H1 (cell line): ENCODE results near the gene FBN1. TPM values are rescaled to one million over a fixed set of nuclear protein-coding genes. Genes with fewer than 3 reads are reported as not detected.

Experiments used
- CTCF ChIA-PET: fragments of 300-600 bp; sonication (Branson Sonifier 250); formaldehyde crosslinking; loops from one replicate; lab custom pipeline; 2021; ENCODE audit not compliant: partially characterized antibody; lab: Charles Lee
- POLR2A ChIA-PET: fragments of 300-600 bp; sonication (Branson Sonifier 250); formaldehyde crosslinking; loops from one replicate; lab custom pipeline; 2021; ENCODE audit warnings: inconsistent platforms; ENCODE audit not compliant: partially characterized antibody; lab: Charles Lee
- DNase-seq, 2 experiments: peaks; one replicate each; pipeline versions ENCODE4 v3.0.0 to v3.0.0-alpha.2; 2010 to 2022; ENCODE audit warnings: low spot score in 2 of 2, low read depth in 1 of 2, mixed read lengths in 1 of 2
- FAIRE-seq: peaks from 2 replicates; lab custom pipeline; 2011; peaks lifted over from hg19 to GRCh38; lab: Jason Lieb, UNC
- H2AFZ ChIP-seq: 2 replicates; pipeline ENCODE4 v1.8.1; 2012; ENCODE audit warnings: low read length, inconsistent platforms
- H2AK5ac ChIP-seq: 2 replicates; pipeline ENCODE4 v1.6.1; 2013; ENCODE audit warnings: low read depth, low read length
- H2BK120ac ChIP-seq: replicated peaks from 2 replicates; pipeline ENCODE3; 2013; ENCODE audit warnings: low read depth, low read length, inconsistent platforms
- H2BK12ac ChIP-seq: 2 replicates; pipeline ENCODE4 v1.6.1; 2013; ENCODE audit warnings: low read depth, low read length
- H2BK15ac ChIP-seq: 2 replicates; pipeline ENCODE4 v1.6.1; 2013; ENCODE audit warnings: low read length
- H2BK20ac ChIP-seq: 2 replicates; pipeline ENCODE4 v1.6.1; 2013; ENCODE audit warnings: low read length
- H2BK5ac ChIP-seq: 2 replicates; pipeline ENCODE4 v1.6.1; 2013; ENCODE audit warnings: low read depth, low read length
- H3K14ac ChIP-seq: 2 replicates; pipeline ENCODE4 v1.6.1; 2013; ENCODE audit warnings: inconsistent platforms; ENCODE audit not compliant: insufficient read length
- H3K18ac ChIP-seq: 2 replicates; pipeline ENCODE4 v1.6.1; 2013; ENCODE audit warnings: low read length; ENCODE audit errors: extremely low read depth
- H3K23ac ChIP-seq: 2 replicates; pipeline ENCODE4 v1.6.1; 2013; ENCODE audit warnings: inconsistent platforms; ENCODE audit not compliant: insufficient read length
- H3K23me2 ChIP-seq: 2 replicates; pipeline ENCODE4 v1.6.1; 2013; ENCODE audit warnings: low read depth, low read length
- H3K27ac ChIP-seq: 2 replicates; pipeline ENCODE4 v1.6.1; 2011; ENCODE audit warnings: low read depth, low read length, inconsistent platforms
- H3K27me3 ChIP-seq, 4 experiments: replicated peaks in 1 of 4; 1 replicate in 1 of 4; 2 replicates in 3 of 4; pipeline versions ENCODE4 v1.6.1 to v1.8.1; 2011 to 2013; ENCODE audit warnings: low read length in 3 of 4, mild to moderate bottlenecking in 3 of 4, inconsistent platforms in 2 of 4, mixed read lengths in 2 of 4, moderate library complexity in 1 of 4; ENCODE audit not compliant: control insufficient read depth in 3 of 4, insufficient read depth in 3 of 4; ENCODE audit errors: extremely low read depth in 1 of 4
- H3K36me3 ChIP-seq, 4 experiments: 2 replicates each; pipeline versions ENCODE4 v1.6.1 to v1.8.1; 2011 to 2013; ENCODE audit warnings: mild to moderate bottlenecking in 4 of 4, low read length in 3 of 4, moderate library complexity in 2 of 4, control low read depth in 1 of 4, inconsistent platforms in 1 of 4; ENCODE audit not compliant: insufficient read depth in 4 of 4, control insufficient read depth in 2 of 4
- H3K4ac ChIP-seq: replicated peaks from 2 replicates; pipeline ENCODE3; 2013; ENCODE audit warnings: low read length, low read depth, mixed read lengths, inconsistent platforms; ENCODE audit not compliant: insufficient read length
- H3K4me1 ChIP-seq, 4 experiments: replicated peaks in 1 of 4; 1 replicate in 1 of 4; 2 replicates in 3 of 4; pipeline versions ENCODE4 v1.6.1 to v1.8.1; 2011 to 2013; ENCODE audit warnings: low read length in 3 of 4, inconsistent platforms in 2 of 4, mixed read lengths in 1 of 4; ENCODE audit not compliant: insufficient read depth in 4 of 4, control insufficient read depth in 3 of 4
- H3K4me2 ChIP-seq, 2 experiments: 2 replicates each; pipeline versions ENCODE4 v1.6.1 to v1.8.1; 2011 to 2013; ENCODE audit warnings: low read depth in 2 of 2, low read length in 2 of 2, control low read depth in 1 of 2, inconsistent platforms in 1 of 2, mild to moderate bottlenecking in 1 of 2; ENCODE audit not compliant: insufficient read depth in 1 of 2
- H3K4me3 ChIP-seq, 4 experiments: fragments of 200-600, 300-600 bp in 1 of 4; sonication (generic), shearing (Covaris generic), sonication (Bioruptor Twin) in 1 of 4; 2 replicates each; pipeline versions ENCODE4 v1.5.1 to v1.8.1; 2011 to 2016; ENCODE audit warnings: low read length in 4 of 4, low read depth in 3 of 4, control low read depth in 2 of 4, inconsistent platforms in 2 of 4, mild to moderate bottlenecking in 2 of 4, mixed read lengths in 1 of 4, moderate library complexity in 1 of 4; ENCODE audit not compliant: insufficient read depth in 2 of 4; ENCODE audit errors: extremely low read depth in 1 of 4
- H3K56ac ChIP-seq: replicated peaks from 2 replicates; pipeline ENCODE3; 2013; ENCODE audit warnings: low read depth, mild to moderate bottlenecking, mixed read lengths, low read length, inconsistent platforms; ENCODE audit not compliant: insufficient read length
- H3K79me1 ChIP-seq: 2 replicates; pipeline ENCODE4 v1.6.1; 2013; ENCODE audit warnings: low read depth, low read length, control low read depth
- H3K79me2 ChIP-seq, 2 experiments: 2 replicates each; pipeline versions ENCODE4 v1.6.1 to v1.8.1; 2012 to 2013; ENCODE audit warnings: low read length in 2 of 2, mild to moderate bottlenecking in 2 of 2, inconsistent platforms in 1 of 2; ENCODE audit not compliant: insufficient read depth in 2 of 2, control insufficient read depth in 1 of 2
- H3K9ac ChIP-seq, 4 experiments: replicated peaks in 1 of 4; 1 replicate in 1 of 4; 2 replicates in 3 of 4; pipeline versions ENCODE4 v1.6.1 to v1.8.1; 2011 to 2013; ENCODE audit warnings: low read depth in 3 of 4, low read length in 3 of 4, control low read depth in 2 of 4, mild to moderate bottlenecking in 2 of 4, moderate library complexity in 2 of 4, inconsistent platforms in 1 of 4; ENCODE audit errors: extremely low read depth in 1 of 4
- H3K9me3 ChIP-seq, 2 experiments: 2 replicates each; pipeline versions ENCODE4 v1.6.1 to v1.8.1; 2012 to 2013; ENCODE audit warnings: mild to moderate bottlenecking in 2 of 2, moderate library complexity in 2 of 2, control low read depth in 1 of 2, inconsistent platforms in 1 of 2, low read depth in 1 of 2, low read length in 1 of 2, mixed read lengths in 1 of 2; ENCODE audit not compliant: insufficient read depth in 2 of 2
- H4K20me1 ChIP-seq, 2 experiments: replicated peaks in 1 of 2; 2 replicates each; pipeline versions ENCODE3 to v1.8.1; 2011 to 2013; ENCODE audit warnings: inconsistent platforms in 2 of 2, low read length in 2 of 2, mild to moderate bottlenecking in 1 of 2; ENCODE audit not compliant: insufficient read depth in 2 of 2, control insufficient read depth in 1 of 2
- H4K5ac ChIP-seq: 2 replicates; pipeline ENCODE4 v1.6.1; 2013; ENCODE audit warnings: low read length, low read depth, mixed read lengths, inconsistent platforms; ENCODE audit not compliant: insufficient read length
- H4K8ac ChIP-seq: 2 replicates; pipeline ENCODE4 v1.8.0; 2013; ENCODE audit warnings: mild to moderate bottlenecking, moderate library complexity, low read length, inconsistent platforms; ENCODE audit not compliant: insufficient read depth; ENCODE audit errors: extremely low read depth
- H4K91ac ChIP-seq: replicated peaks from 2 replicates; pipeline ENCODE3; 2013; ENCODE audit warnings: low read length, mixed read lengths, inconsistent platforms; ENCODE audit not compliant: insufficient read length
- KDM1A ChIP-seq: fragments of 200-600, 300-600 bp; sonication (generic); IDR thresholded peaks from 2 replicates; pipeline ENCODE4 v1.7.1; 2016; ENCODE audit warnings: mild to moderate bottlenecking, low read length, borderline replicate concordance
- MAFK ChIP-seq: IDR thresholded peaks from 2 replicates; pipeline ENCODE4 v1.6.1; 2012; ENCODE audit warnings: low read depth, mild to moderate bottlenecking, improper control_type of control experiment, low read length
- WGBS, 2 experiments: shearing (Covaris generic) in 1 of 2; methylation state at CpG; one replicate each; pipeline versions ENCODE4 v1.1.6 to v1.1.7; 2013 to 2015; ENCODE audit warnings: low lambda C conversion rate in 2 of 2, mixed read lengths in 2 of 2, inconsistent platforms in 1 of 2, low coverage in 1 of 2, missing lambda C conversion rate in 1 of 2; ENCODE audit not compliant: insufficient replicate concordance in 2 of 2, insufficient coverage in 1 of 2, insufficient read length in 1 of 2; ENCODE audit errors: extremely low coverage in 1 of 2, missing lambda C conversion rate in 1 of 2; 5-methylcytosine and 5-hydroxymethylcytosine counted together
- polyA plus RNA-seq, 7 experiments: library from polyadenylated mRNA; depleted of rRNA in 3 of 7; stranded (reverse) in 5 of 7; unstranded in 2 of 7; fragments of >200 nt in 5 of 7; fragments of 200-250 nt in 2 of 7; gene quantifications; 1 replicate in 5 of 7; 2 replicates in 1 of 7; 4 replicates in 1 of 7; pipeline versions ENCODE4 v1.2.1 to v1.2.3, GENCODE V29; 2011 to 2013; ENCODE audit warnings: missing spikeins in 2 of 7, mixed read lengths in 2 of 7
- total RNA-seq: library from RNA; stranded (reverse); fragmentation: NEBNext Ultra II Directional; extraction: Animal tissue kit (Norgen Biotek cat#: 25700); gene quantifications from 2 replicates; pipeline ENCODE4 v1.2.1, GENCODE V29; 2021

Gene FBN1
- total and polyA plus RNA-seq, 2 of the 8 experiments (the other 6 are each of a cell fraction or from before 2014, with no cell fraction given) = 3.0 to 4.0 TPM

GRCh38 chr15:48389691-48390143 lies 255.8 kb downstream of the FBN1 start:
- TF ChIP-seq MAFK = peak; percentile 65; the same call in 1 of the 2 replicates
- no peak for TF ChIP-seq KDM1A
- Histone ChIP-seq H3K4ac (no peak overlapping the region), H3K79me1 (no peaks in the 10 kb centered on the region), H3K4me3 (no peak overlapping the region), H3K18ac (no peak overlapping the region), H4K20me1 (no peaks in the 10 kb centered on the region), H2AFZ (peak overlapping the region; percentile 54; the same call in 1 of the 2 replicates), H3K79me2 (no peaks in the 10 kb centered on the region), H2BK15ac (no peak overlapping the region), H3K27me3 (no peaks in the 10 kb centered on the region), H3K14ac (no peak overlapping the region), H4K91ac (no peak overlapping the region), H3K9me3 (no peaks in the 10 kb centered on the region), H2BK5ac (no peak overlapping the region), H2BK120ac (no peak overlapping the region), H3K4me1 (no peaks in the 10 kb centered on the region), H4K5ac (no peak overlapping the region), H3K9ac (no peak overlapping the region), H3K23me2 (no peaks in the 10 kb centered on the region), H3K56ac (no peak overlapping the region), H2BK12ac (no peak overlapping the region), H3K23ac (no peak overlapping the region), H4K8ac (no peak overlapping the region), H3K27ac (no peak overlapping the region), H2AK5ac (no peak overlapping the region), H3K4me2 (no peak overlapping the region), H3K36me3 (no peaks in the 10 kb centered on the region), H2BK20ac (no peak overlapping the region)
- CTCF ChIA-PET = no interaction called here
- FAIRE-seq (no peak), DNase-seq (peak in 1 of 2 experiments; percentile 30)
- 75% methylated on average over 3 of the region's 3 CpGs; no CpG with 5 or more reads in 1 of the 2 experiments for WGBS, 2 experiments
- POLR2A ChIA-PET = no interaction called here
